Astrocyte (in vitro differentiated cells and primary cell): ENCODE measurements around the gene DPP7.

Experiments used
- EZH2 ChIP-seq: IDR thresholded peaks from 2 replicates; pipeline ENCODE4 v1.6.1; 2012; ENCODE audit warnings: mild to moderate bottlenecking, low read length, inconsistent platforms; ENCODE audit not compliant: insufficient read depth
- TF ChIP-seq, protein P1 (sequence below): IDR thresholded peaks from 2 replicates; pipeline ENCODE4 v1.5.1; 2011; ENCODE audit warnings: low read depth, mild to moderate bottlenecking, inconsistent platforms, low read length, moderate library complexity; ENCODE audit not compliant: insufficient read depth

DNA sequence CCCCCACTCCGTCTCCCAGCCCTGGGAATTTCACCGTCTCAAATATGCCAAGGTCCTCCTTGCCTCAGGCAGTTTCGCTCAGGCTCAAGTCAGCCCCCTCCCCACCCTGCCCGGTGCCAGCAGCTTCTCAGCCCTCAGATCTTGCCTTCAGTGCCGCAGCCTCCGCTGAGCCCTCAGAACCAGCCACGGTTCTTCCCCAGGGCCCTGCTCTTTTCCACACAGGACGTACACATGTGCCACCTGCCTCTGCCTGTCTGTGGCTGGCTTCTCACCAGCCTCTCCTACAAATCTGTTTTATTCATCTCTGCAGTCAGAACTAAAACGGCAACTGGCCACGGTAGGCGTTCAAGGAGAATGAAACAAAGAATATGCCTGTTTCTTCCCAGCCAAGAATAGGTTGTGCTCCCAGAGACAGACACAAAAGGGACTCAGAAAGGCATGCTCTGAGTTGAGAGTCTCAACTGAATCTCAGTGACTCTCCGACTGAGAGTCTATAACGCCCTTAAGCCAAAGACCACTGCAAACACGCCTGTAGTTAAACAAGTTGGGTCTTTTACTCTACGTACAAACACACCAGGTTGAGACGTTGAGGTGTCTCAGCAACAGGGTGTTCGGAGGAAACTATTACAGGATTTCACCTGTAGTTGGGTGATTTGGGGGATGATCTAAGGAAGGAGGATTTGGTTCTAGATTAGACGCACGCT lies 13.8 kb upstream of the DPP7 start:
- TF ChIP-seq, protein P1, sequence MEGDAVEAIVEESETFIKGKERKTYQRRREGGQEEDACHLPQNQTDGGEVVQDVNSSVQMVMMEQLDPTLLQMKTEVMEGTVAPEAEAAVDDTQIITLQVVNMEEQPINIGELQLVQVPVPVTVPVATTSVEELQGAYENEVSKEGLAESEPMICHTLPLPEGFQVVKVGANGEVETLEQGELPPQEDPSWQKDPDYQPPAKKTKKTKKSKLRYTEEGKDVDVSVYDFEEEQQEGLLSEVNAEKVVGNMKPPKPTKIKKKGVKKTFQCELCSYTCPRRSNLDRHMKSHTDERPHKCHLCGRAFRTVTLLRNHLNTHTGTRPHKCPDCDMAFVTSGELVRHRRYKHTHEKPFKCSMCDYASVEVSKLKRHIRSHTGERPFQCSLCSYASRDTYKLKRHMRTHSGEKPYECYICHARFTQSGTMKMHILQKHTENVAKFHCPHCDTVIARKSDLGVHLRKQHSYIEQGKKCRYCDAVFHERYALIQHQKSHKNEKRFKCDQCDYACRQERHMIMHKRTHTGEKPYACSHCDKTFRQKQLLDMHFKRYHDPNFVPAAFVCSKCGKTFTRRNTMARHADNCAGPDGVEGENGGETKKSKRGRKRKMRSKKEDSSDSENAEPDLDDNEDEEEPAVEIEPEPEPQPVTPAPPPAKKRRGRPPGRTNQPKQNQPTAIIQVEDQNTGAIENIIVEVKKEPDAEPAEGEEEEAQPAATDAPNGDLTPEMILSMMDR, result no peak
- no peak for TF ChIP-seq EZH2
